Measurements from ENCODE around the gene LGALS9. TPM values are rescaled to one million over a fixed set of nuclear protein-coding genes. Genes with fewer than 3 reads are reported as not detected.
"Not testable (repeated sequence)": the region's sequence is repeated elsewhere in the genome, so short reads cannot be mapped to it uniquely, and the experiment has no call there.

The LGALS9 gene
- total RNA-seq, 1 donor from 2014 or later: 38.4 TPM

DNA sequence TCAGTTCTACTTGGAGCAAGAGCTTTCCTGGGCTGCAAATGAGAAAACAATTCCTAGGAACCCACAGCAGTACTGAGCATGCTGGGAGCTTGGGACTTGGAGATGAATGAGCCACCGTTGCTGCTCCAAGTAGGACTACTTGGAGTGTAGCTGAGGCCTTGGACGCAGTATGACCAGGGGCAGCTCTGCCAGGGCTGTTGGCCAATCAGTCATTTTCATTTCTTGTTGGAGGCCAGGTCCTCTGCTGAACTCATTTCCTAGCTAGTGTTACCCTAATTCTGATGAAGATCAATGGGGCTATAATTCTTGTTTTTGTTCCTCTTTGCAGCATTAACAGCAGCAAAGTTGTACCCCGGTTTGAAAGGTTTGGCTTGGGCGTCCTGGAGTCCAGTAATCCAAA is 8.0 kb upstream of the LGALS9 start:
- H3K4me3 Mint-ChIP-seq: no peak overlapping the region
- no peaks in the 10 kb centered on the region for H3K9me3 Mint-ChIP-seq
- H3K4me1 Mint-ChIP-seq (ENCODE audit: low read depth): peaks cover 20% of the 10 kb centered on the region
- no peak for DNase-seq (ENCODE audit: low spot score)
- H3K36me3 Mint-ChIP-seq (ENCODE audit: low read depth): peaks cover 48% of the 10 kb centered on the region
- no peaks in the 10 kb centered on the region for H3K27me3 Mint-ChIP-seq (ENCODE audit: insufficient read depth)
- H3K27ac Mint-ChIP-seq: no peak overlapping the region
- intact Hi-C loops (cut with micrococcal nuclease): no loop called here

DNA sequence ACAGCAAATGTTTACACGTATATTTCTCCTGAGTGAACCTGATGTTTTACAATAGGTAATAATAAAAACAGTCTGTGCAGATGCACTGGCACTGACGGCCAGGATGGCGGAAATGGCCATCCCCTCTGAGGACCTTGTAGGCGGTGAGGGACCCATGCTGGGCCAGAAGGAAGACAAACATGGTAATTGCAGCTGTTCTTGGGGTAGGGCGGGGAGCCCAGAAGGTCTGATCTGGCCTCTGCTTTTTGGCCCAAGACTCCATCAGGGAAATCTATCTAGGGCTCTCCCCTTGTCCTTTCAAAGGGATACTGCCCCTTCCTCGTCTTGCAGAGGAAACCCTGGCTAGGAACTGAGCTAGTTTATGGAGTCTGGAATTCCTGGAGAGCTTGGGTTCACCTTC is 7.4 kb upstream of the LGALS9 start:
- Mint-ChIP-seq H3K27ac (no peak overlapping the region), H3K36me3 (ENCODE audit: low read depth) (peaks cover 44% of the 10 kb centered on the region), H3K4me3 (no peak overlapping the region), H3K9me3 (no peaks in the 10 kb centered on the region), H3K27me3 (ENCODE audit: insufficient read depth) (no peaks in the 10 kb centered on the region), H3K4me1 (ENCODE audit: low read depth) (peaks cover 20% of the 10 kb centered on the region)
- intact Hi-C loops (cut with micrococcal nuclease): no loop called here
- DNase-seq (ENCODE audit: low spot score): no peak

DNA sequence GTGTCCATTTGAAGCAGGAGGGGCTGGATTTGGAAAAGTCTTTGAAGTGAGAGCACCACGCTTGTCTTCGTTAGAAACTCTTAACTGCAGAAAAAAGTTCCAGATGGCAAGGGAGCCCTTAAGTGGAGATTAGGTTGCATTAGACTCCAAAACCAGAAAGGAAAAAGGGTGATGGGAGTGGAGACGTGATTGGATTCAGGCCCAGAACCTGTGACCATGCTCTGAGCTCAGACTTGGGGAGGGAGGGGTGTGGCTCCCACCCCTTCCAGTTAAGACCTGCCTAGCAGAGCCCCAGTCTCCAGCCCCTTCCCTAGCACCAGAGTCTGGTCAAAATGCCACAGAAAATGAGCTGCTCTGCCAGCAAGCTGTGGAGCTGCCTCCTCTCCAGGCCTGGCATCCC is 6.4 kb upstream of the LGALS9 start:
- Mint-ChIP-seq H3K9me3 (no peaks in the 10 kb centered on the region), H3K27ac (no peak overlapping the region), H3K27me3 (ENCODE audit: insufficient read depth) (no peaks in the 10 kb centered on the region), H3K36me3 (ENCODE audit: low read depth) (peaks cover 44% of the 10 kb centered on the region), H3K4me3 (no peak overlapping the region), H3K4me1 (ENCODE audit: low read depth) (peaks cover 26% of the 10 kb centered on the region)
- DNase-seq (ENCODE audit: low spot score): no peak
- intact Hi-C loops (cut with micrococcal nuclease): no loop called here

DNA sequence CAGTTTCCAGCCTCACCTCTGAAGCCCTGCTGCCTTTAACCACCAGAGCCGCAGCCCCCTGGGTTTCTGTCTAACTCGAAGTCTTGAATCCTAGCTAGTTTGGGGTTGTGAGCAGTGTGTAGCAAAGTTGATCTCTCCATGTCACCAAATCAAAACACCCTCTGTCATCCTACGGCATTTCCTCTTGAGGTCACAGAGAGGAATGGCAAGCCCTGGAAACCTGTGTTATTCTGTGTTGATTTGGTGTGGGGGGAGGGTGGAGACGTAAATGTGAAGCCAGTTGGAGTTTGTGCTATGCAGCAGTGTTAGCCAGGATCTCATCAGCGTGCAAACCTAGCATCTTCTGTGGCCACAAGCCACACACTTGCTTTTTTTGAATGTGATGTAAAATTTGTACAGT is 5.1 kb upstream of the LGALS9 start:
- no peaks in the 10 kb centered on the region for H3K9me3 Mint-ChIP-seq
- no peaks in the 10 kb centered on the region for H3K27me3 Mint-ChIP-seq (ENCODE audit: insufficient read depth)
- H3K4me1 Mint-ChIP-seq (ENCODE audit: low read depth): peaks cover 30% of the 10 kb centered on the region
- no peak overlapping the region for H3K4me3 Mint-ChIP-seq
- no peak for DNase-seq (ENCODE audit: low spot score)
- peaks cover 40% of the 10 kb centered on the region for H3K36me3 Mint-ChIP-seq (ENCODE audit: low read depth)
- H3K27ac Mint-ChIP-seq: no peak overlapping the region
- intact Hi-C loops (cut with micrococcal nuclease): no loop called here

DNA sequence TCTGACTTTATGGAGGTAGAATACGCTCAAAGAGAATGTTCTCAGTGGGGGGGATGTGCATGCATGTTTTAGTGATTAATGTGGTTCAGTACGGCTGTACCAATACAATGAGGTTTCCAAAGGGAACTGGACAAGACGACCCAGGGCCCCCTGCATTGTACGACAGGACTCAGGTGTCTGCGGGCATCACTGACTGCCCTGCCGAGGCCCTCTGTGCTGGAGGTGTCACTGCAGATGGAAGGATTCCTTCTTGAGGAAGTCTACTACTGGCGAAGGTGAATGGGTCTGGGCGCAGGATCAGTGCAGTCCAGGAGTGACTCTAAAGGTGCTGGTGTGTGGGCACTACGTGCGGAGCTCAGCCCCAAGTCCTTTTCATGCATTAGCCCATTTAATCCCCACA is 3.5 kb upstream of the LGALS9 start:
- H3K27me3 Mint-ChIP-seq (ENCODE audit: insufficient read depth): no peaks in the 10 kb centered on the region
- intact Hi-C loops (cut with micrococcal nuclease): no loop called here
- H3K27ac Mint-ChIP-seq: no peak overlapping the region
- peaks cover 30% of the 10 kb centered on the region for H3K4me1 Mint-ChIP-seq (ENCODE audit: low read depth)
- no peak for DNase-seq (ENCODE audit: low spot score)
- peaks cover 34% of the 10 kb centered on the region for H3K36me3 Mint-ChIP-seq (ENCODE audit: low read depth)
- H3K4me3 Mint-ChIP-seq: no peak overlapping the region
- H3K9me3 Mint-ChIP-seq: no peaks in the 10 kb centered on the region

DNA sequence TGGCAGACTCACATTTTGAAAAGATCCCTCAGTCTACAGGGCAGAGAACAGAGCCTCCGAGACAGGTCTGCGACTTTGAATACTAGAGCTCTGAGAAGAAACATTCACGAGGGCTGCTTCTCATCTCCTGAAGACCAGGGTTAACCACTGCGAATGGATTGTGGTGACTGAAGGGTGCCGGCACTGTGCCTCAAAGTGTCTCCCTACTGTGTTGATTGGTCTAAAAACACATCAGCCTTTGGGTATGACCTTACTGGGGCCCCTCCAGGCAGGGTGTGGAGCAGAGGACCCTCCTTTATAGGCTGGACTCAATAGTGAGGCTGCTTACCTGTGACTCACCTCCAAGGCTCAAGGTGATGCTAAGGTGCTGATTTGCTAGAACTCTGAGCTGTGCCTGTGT is 2.6 kb upstream of the LGALS9 start:
- Mint-ChIP-seq H3K27me3 (ENCODE audit: insufficient read depth) (no peaks in the 10 kb centered on the region), H3K4me1 (ENCODE audit: low read depth) (peaks cover 35% of the 10 kb centered on the region), H3K27ac (no peak overlapping the region), H3K4me3 (no peak overlapping the region), H3K9me3 (no peaks in the 10 kb centered on the region), H3K36me3 (ENCODE audit: low read depth) (peaks cover 28% of the 10 kb centered on the region)
- no peak for DNase-seq (ENCODE audit: low spot score)
- intact Hi-C loops (cut with micrococcal nuclease): no loop called here

DNA sequence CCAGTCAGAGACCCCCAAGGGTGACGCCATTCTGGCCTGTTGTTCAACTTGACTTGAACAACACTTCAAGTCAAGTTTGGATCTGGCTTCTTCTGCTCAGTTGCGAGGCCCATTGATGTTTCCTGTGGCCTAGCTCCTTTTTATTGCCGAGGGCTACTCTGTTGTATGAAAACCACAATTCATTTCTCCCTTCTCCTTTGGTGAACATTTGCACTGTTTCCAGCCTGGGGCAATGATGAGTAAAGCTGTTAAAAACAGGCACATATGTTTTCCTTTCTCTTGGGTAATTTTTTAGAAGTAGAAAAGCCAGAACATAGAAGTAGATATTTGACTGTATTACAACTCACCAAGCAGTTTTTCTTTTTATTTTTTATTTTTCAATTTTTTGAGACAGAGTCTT is 1.7 kb upstream of the LGALS9 start:
- peaks cover 39% of the 10 kb centered on the region for H3K4me1 Mint-ChIP-seq (ENCODE audit: low read depth)
- DNase-seq (ENCODE audit: low spot score); H3K4me3 Mint-ChIP-seq; H3K9me3 Mint-ChIP-seq; H3K27me3 Mint-ChIP-seq (ENCODE audit: insufficient read depth); intact Hi-C loops (cut with micrococcal nuclease): not testable (repeated sequence)
- peak overlapping the region; percentile 68 for H3K27ac Mint-ChIP-seq
- peaks cover 24% of the 10 kb centered on the region for H3K36me3 Mint-ChIP-seq (ENCODE audit: low read depth)

DNA sequence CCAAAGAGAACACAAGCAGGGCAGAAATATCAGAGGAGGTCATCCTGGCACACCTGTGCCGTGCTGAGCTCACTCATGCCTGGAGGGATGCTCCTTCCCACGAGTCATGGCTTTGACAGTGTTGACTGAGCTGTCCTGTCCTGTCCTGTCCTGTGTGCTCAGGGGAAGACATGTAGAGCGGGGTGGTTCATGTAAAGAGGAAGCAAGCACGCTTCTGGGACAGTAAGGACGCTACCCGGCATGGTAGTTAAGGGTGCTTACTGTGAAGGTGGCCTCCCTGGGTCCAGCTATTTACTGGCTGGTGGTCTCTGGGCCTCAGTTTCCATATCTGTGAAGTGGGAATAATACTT is 398 bp downstream of the LGALS9 start:
- DNase-seq (ENCODE audit: low spot score): no peak
- H3K4me1 Mint-ChIP-seq (ENCODE audit: low read depth): peaks cover 54% of the 10 kb centered on the region
- H3K27me3 Mint-ChIP-seq (ENCODE audit: insufficient read depth): no peaks in the 10 kb centered on the region
- peak overlapping the region; percentile 91 for H3K27ac Mint-ChIP-seq
- H3K36me3 Mint-ChIP-seq (ENCODE audit: low read depth): peaks cover 28% of the 10 kb centered on the region
- intact Hi-C loops (cut with micrococcal nuclease): loop anchor here (1.0 kb wide), 1 partner anchor 15 kb away; no protein-coding TSS in a partner anchor
- H3K9me3 Mint-ChIP-seq: no peaks in the 10 kb centered on the region
- peak overlapping the region; percentile 89 for H3K4me3 Mint-ChIP-seq

DNA sequence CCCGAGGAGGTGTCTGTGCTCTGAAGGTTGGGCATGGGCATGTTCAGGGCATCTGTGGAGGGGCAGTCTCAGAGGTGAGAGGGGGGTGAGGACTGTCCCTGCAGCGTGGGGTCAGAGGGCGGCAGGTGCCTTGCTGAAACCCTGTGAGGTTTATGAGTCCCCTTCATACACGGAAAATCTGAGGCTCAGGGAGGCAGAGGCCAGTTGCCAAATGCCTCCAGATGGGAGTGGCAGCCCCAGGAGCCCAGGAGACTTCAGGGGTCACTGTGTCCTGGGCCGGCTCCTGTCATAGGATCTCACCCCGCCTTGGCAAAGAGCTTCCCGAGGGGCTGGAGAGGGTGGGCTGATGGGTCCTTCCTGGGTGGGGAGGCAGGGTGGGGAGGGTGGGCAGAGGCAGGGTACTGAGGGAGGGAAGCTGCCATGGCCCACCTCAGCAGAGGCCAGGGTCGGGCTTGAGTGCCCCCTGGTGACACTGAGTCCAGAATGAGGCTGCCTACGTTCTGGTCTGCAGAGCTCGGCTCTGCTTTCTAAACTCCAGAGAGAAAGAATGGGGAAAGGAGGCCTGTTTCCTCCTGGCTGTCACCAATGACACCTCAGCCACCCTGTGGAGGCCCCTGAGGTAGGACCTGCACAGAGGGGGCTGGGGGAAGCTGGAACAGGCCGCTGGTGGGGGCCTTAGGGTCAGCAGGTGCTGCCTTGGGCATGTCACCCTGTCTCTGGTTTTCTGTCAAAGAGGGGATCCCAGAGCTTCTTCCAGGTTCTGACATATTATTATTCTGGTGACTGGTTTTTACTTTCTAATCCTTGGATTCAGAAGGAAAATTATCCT is 1.1 kb downstream of the LGALS9 start:
- peak overlapping the region; percentile 91 for H3K27ac Mint-ChIP-seq
- intact Hi-C loops (cut with micrococcal nuclease): loop anchor here (1.0 kb wide), 1 partner anchor 16 kb away; no protein-coding TSS in a partner anchor
- peaks cover 25% of the 10 kb centered on the region for H3K36me3 Mint-ChIP-seq (ENCODE audit: low read depth)
- H3K4me1 Mint-ChIP-seq (ENCODE audit: low read depth): peaks cover 54% of the 10 kb centered on the region
- no peaks in the 10 kb centered on the region for H3K9me3 Mint-ChIP-seq
- H3K27me3 Mint-ChIP-seq (ENCODE audit: insufficient read depth): no peaks in the 10 kb centered on the region
- DNase-seq (ENCODE audit: low spot score): no peak
- H3K4me3 Mint-ChIP-seq: peak overlapping the region; percentile 89

DNA sequence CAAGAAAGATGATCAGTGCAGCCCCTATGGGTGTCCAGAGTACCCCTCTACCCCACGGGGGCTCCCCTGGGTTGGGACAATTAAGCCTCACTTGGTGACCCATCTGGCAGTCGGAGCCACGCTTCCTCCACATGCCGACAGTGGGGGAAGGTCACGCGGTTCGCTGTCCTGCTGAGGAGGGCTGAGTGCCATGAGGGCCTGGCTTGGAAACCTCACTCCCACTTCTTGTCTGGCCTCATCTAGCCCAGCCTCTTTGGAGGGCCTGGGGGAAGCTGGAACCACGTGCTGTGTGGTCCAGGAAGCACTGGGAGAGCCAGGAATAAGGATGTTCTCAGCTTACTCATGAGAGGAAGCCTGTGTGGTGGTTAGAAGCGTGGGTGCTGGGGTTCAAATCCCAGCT is 1.8 kb downstream of the LGALS9 start:
- Mint-ChIP-seq H3K4me3 (peak overlapping the region; percentile 89), H3K36me3 (ENCODE audit: low read depth) (peaks cover 25% of the 10 kb centered on the region), H3K4me1 (ENCODE audit: low read depth) (peaks cover 54% of the 10 kb centered on the region), H3K27ac (peak overlapping the region; percentile 49)
- DNase-seq (ENCODE audit: low spot score); intact Hi-C loops (cut with micrococcal nuclease); H3K9me3 Mint-ChIP-seq; H3K27me3 Mint-ChIP-seq (ENCODE audit: insufficient read depth): not testable (repeated sequence)

DNA sequence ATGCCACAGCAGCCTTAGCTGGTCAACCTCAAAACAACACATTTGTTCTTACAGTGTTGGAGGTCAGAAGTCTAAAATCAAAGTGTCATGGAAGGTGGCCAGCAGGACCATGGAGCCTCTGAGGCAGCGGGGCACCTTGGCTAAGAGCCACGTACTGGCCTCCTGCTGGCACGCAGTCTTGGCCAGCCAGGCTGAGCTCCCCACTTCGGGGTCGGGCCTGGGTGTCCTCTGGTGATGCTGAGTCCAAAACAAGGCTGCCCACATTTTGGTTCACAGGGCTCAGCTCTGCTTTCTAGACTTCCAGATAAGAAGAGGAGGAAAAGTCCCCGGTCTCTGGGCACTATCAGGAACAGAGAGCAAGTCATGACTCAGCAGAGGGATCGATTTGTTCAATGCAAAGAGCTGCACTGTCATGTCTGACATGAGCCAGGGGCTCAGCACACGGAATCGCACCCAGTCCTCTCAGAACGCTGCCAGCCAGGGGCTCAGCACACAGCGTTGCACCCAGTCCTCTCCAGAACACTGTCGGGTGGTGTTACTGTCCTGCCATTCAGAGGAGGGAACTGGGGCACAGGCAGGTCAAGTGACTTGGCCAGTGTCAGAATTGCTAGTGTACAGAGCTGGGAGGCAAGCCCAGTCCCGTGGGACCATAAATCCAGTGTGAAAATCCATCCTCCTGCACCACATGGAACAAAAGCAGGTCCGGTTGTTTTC is 2.5 kb downstream of the LGALS9 start:
- Mint-ChIP-seq H3K27ac (peak overlapping the region; percentile 31), H3K36me3 (ENCODE audit: low read depth) (peaks cover 23% of the 10 kb centered on the region), H3K4me1 (ENCODE audit: low read depth) (peaks cover 54% of the 10 kb centered on the region), H3K9me3 (no peaks in the 10 kb centered on the region), H3K27me3 (ENCODE audit: insufficient read depth) (no peaks in the 10 kb centered on the region), H3K4me3 (peak overlapping the region; percentile 52)
- no peak for DNase-seq (ENCODE audit: low spot score)
- intact Hi-C loops (cut with micrococcal nuclease): no loop called here

DNA sequence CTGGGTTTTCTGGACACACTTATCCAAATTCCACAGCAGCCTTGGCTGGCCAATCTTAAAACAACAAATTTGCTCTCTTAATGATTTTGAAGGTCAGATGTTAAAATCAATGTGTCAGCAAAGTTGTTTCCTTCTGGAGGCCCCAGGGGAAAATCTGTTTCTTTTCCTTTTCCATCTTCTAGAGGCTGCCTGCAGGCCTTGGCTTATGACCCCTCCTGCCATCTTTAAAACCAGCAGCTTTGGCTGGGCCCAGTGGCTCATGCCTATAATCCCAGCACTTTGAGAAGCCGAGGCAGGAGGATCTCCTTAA is 3.0 kb downstream of the LGALS9 start:
- Mint-ChIP-seq H3K36me3 (ENCODE audit: low read depth) (peaks cover 22% of the 10 kb centered on the region), H3K4me1 (ENCODE audit: low read depth) (peaks cover 53% of the 10 kb centered on the region), H3K9me3 (no peaks in the 10 kb centered on the region), H3K27ac (no peak overlapping the region), H3K4me3 (no peak overlapping the region), H3K27me3 (ENCODE audit: insufficient read depth) (no peaks in the 10 kb centered on the region)
- no peak for DNase-seq (ENCODE audit: low spot score)
- intact Hi-C loops (cut with micrococcal nuclease): no loop called here

DNA sequence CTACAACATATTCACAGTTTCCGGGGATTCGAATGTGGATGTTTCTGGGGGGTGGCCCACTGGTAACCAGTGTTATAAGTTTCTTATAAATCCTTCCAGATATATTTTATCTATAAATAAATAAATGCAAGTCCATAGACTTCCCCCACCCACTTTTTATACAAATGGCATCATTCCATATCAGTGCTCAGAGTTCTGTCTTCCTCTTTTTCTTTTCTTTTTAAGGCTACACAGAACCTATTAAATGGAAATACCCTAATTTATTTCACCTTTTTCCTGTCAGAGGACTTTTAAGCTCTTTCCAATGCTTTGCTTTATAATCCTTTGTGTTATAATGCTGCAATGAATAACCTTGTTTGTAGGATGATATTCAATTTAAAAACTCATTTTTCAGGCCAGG is 3.8 kb downstream of the LGALS9 start:
- H3K27me3 Mint-ChIP-seq (ENCODE audit: insufficient read depth): no peaks in the 10 kb centered on the region
- peaks cover 47% of the 10 kb centered on the region for H3K4me1 Mint-ChIP-seq (ENCODE audit: low read depth)
- no peak overlapping the region for H3K4me3 Mint-ChIP-seq
- H3K9me3 Mint-ChIP-seq: no peaks in the 10 kb centered on the region
- intact Hi-C loops (cut with micrococcal nuclease): no loop called here
- DNase-seq (ENCODE audit: low spot score): no peak
- H3K36me3 Mint-ChIP-seq (ENCODE audit: low read depth): peaks cover 18% of the 10 kb centered on the region
- H3K27ac Mint-ChIP-seq: peak overlapping the region; percentile 47
